Hematopoietic multipotent progenitor cell (in vitro differentiated cells): Measurements from ENCODE around the gene EDEM3. TPM values are rescaled to one million over a fixed set of nuclear protein-coding genes. Genes with fewer than 3 reads are reported as not detected.

ENCODE experiments used
- DNase-seq, 3 donors: peaks; one replicate each; pipeline ENCODE4 v3.0.0-alpha.2; 2011 to 2015; ENCODE audit warnings: low read depth in 2 of 3, low spot score in 2 of 3
- total RNA-seq: library from RNA; depleted of rRNA; stranded (reverse); fragments of >200 nt; gene quantifications from one replicate; pipeline ENCODE4 v1.2.3, GENCODE V29; 2012

The EDEM3 gene
- total RNA-seq, 1 donor = 14.3 TPM

DNA sequence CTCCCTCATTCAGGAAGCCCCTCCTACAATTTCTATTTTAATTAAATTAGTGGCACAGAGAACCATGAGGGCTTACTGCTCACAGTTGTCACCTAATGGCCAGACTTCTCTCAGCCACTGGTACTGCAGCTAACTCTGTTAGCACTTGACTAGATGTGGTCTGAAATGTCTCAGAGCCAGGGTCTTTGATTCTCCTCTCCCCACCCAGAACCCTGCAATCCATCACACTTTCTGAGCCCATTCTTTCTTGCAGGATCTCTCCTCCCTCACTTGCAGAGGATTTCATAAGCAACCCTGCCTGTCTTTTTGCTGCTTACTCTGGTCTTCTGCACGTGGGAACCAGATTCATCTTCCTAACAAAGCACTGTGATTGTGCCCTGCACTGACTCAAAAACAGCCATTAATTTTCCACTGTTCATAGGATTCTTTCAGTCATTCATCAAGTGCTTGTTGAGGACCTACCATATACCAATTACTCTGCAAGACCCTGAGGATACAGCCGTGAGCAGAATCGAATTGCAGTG is 108.4 kb downstream of the EDEM3 start:
- no peak for DNase-seq

DNA sequence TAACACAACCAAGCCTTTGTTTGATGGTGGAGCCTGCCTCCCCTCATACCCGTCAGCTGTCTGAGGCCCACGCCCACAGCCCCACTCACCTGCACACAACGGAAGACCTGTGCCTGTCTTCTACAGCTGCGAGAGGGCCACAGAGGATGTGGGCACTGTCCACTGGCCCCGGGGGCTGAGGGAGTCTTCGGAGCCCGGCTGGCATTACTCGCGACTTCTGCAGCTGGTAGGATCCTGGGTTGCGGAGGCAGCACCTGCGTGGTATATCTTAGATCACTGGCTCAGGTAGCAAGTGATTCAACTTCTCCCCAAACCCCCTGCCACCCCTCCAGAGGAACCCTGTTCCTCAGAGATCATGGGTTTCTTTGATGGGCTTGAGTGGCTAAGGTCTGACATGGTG is 109.9 kb downstream of the EDEM3 start:
- DNase-seq = no peak

DNA sequence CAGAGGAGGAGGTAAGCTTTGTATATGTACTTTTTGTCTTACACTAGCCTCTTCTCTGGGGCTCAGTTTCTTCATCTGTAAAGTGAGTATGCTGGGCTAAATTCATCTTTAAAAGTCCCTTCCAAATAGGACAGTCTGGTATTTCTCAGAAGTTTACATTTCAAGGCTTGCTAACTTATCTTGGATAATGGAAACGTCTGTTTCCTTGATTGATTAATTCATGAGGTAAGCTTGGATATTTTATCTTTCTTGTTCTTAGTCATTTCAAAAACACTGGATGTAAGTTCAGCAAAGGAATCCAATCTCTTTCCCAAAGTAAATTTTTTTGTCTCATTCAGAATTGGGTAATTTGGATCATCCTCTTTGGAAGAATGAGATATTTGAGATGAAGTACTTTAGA is 111.0 kb downstream of the EDEM3 start:
- no peak for DNase-seq

DNA sequence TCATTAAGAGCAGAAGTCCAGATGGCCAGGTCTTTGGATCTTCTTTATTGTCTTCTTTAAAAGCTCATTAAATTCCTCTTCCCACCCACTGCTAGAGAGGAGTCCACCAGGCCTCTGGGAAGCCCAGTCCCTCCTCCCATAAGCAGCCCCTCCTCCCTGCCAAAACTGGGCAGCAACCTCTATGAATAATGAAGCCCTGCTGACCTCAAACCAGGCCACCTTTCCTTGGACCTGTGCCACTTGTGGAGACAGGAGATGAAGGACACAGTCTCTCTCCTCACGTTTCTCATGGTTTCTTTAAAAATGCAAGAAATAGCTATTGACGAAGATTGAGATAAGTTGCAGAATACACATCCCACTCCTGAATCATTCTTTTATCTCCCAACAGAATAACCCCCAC is 112.8 kb downstream of the EDEM3 start:
- DNase-seq = no peak

DNA sequence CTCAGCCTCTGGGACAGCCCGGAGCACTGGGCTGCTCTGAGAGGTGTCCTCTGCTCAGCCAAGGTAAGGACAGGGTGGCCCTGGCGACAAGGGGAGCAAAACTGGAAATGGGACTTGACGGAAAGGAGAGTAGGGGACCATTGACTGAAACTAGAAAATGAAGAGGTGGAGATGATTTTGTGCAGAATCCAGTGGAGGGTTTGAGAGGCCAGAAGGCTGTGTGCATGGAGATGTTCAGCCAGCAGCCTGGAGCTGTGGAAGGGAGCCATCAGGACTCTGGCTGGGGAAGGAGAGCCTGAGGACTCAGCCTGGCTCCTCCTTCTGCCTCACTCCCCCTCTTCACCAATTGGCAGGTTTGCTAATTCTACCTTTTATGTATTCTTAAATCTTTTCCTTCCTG is 114.2 kb downstream of the EDEM3 start:
- no peak for DNase-seq

Other genes starting within 250 kb of the EDEM3 start
- 11.0 TPM for gene NIBAN1, start 219.7 kb upstream of the EDEM3 start, total RNA-seq